Omental fat pad (tissue), 4 donors: ENCODE measurements around the gene IDH2. TPM values are rescaled to one million over a fixed set of nuclear protein-coding genes. Genes with fewer than 3 reads are reported as not detected.
A peak's percentile ranks its signal among the peaks of the same experiment; 100 is the strongest.

Source experiments
- ATAC-seq: fragments of 150-250 bp; one replicate; pipeline ENCODE4 v1.9.1; 2016; ENCODE audit warnings: mild to moderate bottlenecking, moderate library complexity; ENCODE audit not compliant: low FRiP score
- DNase-seq: peaks from one replicate; pipeline ENCODE4 v3.0.0-alpha.2; 2019; ENCODE audit warnings: low spot score
- total RNA-seq, 4 donors: library from RNA; depleted of rRNA; stranded (reverse); fragments of >200 nt; gene quantifications; one replicate each; pipeline ENCODE4 v1.1.0, GENCODE V29; 2016
- TF ChIP-seq, protein P1 (sequence below), 3 donors: fragments of 450-650 bp; IDR thresholded peaks; one replicate each; pipeline ENCODE4 v1.5.1; 2016 to 2017; ENCODE audit warnings: antibody characterized with exemption in 3 of 3, mild to moderate bottlenecking in 3 of 3, moderate library complexity in 2 of 3

The IDH2 gene
- total RNA-seq, 4 donors from 2014 or later: 24.9 to 43.7 (median 35.2) TPM

GRCh38 chr15:90083419-90083818 is 18.8 kb downstream of the IDH2 start:
- ATAC-seq (no peak), DNase-seq (no peak)
- TF ChIP-seq, protein P1, sequence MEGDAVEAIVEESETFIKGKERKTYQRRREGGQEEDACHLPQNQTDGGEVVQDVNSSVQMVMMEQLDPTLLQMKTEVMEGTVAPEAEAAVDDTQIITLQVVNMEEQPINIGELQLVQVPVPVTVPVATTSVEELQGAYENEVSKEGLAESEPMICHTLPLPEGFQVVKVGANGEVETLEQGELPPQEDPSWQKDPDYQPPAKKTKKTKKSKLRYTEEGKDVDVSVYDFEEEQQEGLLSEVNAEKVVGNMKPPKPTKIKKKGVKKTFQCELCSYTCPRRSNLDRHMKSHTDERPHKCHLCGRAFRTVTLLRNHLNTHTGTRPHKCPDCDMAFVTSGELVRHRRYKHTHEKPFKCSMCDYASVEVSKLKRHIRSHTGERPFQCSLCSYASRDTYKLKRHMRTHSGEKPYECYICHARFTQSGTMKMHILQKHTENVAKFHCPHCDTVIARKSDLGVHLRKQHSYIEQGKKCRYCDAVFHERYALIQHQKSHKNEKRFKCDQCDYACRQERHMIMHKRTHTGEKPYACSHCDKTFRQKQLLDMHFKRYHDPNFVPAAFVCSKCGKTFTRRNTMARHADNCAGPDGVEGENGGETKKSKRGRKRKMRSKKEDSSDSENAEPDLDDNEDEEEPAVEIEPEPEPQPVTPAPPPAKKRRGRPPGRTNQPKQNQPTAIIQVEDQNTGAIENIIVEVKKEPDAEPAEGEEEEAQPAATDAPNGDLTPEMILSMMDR (IDR thresholded peaks at IDR 0.05): no peak

DNA sequence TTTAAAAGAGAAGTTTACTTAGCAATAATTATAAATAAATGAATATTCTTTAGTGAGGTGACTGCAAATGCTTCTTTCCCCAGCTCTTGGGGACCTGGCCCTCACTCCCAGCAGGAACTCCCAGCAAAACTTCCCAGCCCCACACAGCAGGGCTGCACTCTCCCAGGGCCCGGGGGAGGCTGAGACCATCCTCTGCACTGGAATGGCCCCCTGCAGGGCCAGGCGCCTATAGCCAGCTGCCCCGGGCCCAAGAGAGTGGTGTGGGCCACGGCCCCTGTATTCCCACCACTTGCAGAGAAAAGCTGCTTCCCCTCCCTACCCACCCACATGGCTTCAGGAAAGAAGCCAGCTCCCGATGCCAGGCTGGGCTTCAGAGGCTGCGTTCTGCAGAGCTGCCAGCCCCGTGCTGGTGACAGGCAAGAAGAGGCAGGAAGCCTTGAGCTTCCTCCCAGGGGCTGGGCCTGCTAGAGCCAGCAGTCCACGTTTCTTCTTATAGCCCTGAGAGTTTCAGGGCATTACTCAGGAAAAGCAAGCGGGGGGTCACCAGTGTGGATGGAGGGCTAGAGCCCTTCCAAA is 20.0 kb downstream of the IDH2 start:
- TF ChIP-seq, protein P1 (IDR thresholded peaks at IDR 0.05): no peak
- ATAC-seq (peak; percentile 15), DNase-seq (no peak)

- ATAC-seq (no peak), DNase-seq (no peak)
- TF ChIP-seq, protein P1 (IDR thresholded peaks at IDR 0.05): no peak
Measured at GRCh38 chr15:90080818-90081393, 21.4 kb downstream of the IDH2 start.

GRCh38 chr15:90080458-90080755 is 21.9 kb downstream of the IDH2 start:
- ATAC-seq (no peak), DNase-seq (no peak)
- TF ChIP-seq, protein P1 (IDR thresholded peaks at IDR 0.05): no peak

DNA sequence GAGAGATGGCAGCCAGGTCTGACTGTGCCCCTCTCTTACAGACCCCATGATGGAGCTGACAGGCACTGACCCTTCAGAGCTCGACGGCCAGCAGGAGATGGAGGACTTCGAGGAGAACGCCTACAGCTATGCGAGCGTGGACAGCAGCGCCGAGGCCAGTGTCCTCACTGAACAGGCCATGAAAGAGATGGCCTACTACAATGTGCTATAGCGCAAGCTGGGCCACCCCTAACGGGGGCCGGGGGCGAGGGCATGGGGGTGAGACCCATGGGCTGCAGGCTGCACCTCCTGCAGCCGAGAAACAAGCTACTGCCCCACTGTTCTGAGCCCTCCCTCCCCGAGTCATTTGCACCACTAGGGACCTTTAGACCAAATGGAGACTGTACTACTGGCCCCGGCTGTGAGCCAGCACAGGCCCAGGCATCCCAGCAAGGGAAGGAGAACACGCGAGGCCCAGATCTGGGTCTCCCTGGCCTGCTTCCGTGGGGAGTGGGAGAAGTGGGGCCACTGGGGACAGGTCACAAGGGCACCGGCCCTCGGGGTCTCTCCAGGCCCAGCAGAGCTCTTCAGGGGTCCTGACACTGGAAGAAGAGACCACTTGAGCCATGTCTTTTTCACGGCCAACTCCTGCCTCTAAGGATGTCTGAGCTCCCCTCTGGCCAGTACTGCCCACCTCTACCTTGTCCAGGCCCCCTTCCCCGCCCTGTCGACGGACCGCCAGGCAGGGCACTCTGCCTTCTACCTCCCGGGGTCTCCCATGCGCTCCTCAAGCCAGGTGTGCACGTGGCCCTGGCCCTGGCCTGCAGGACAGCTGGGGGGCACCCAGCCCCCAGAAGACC is 22.4 kb downstream of the IDH2 start:
- TF ChIP-seq, protein P1 (IDR thresholded peaks at IDR 0.05): no peak
- no peak for DNase-seq
- no peak for ATAC-seq

GRCh38 chr15:90078965-90079364 is 23.3 kb downstream of the IDH2 start:
- DNase-seq: no peak
- no peak for ATAC-seq
- TF ChIP-seq, protein P1 (IDR thresholded peaks at IDR 0.05): no peak
